Measurements from ENCODE around the gene PCMTD2.

- TF ChIP-seq ELF4 (CRISPR knock-in tag; IDR thresholded peaks at IDR 0.05; ENCODE audit: low read depth) (no peak), CTCF (IDR thresholded peaks at IDR 0.05) (no peak), ATF3 (CRISPR knock-in tag; conservative IDR thresholded peaks at IDR 0.05) (no peak), FOXP1 (CRISPR knock-in tag; IDR thresholded peaks at IDR 0.05; ENCODE audit: borderline replicate concordance) (no peak), ZNF232 (CRISPR knock-in tag; IDR thresholded peaks at IDR 0.05) (no peak), HMGXB4 (CRISPR knock-in tag; IDR thresholded peaks at IDR 0.05) (no peak), TP53 (CRISPR knock-in tag; IDR thresholded peaks at IDR 0.05) (no peak), JUN (CRISPR knock-in tag; IDR thresholded peaks at IDR 0.05) (no peak), ZBTB21 (CRISPR knock-in tag; IDR thresholded peaks at IDR 0.05; ENCODE audit: borderline replicate concordance) (no peak), NR3C1 (CRISPR knock-in tag; conservative IDR thresholded peaks at IDR 0.05; ENCODE audit: low read depth) (no peak)
Measured at GRCh38 chr20:64228751-64229506, 26.6 kb upstream of the PCMTD2 start.

Data from WTC11 (cell line).